ENCODE data around the gene LHX8.

LHX8 gene

GRCh38 chr1:75126611-75127101 is 7.5 kb upstream of the LHX8 start:
- no peaks in the 10 kb centered on the region for H3K79me1 ChIP-seq (replicated peaks; ENCODE audit: low read length, poor library complexity, severe bottlenecking)
- no peak overlapping the region for H3K4me2 ChIP-seq (ENCODE audit: low read length, poor library complexity, severe bottlenecking)
- no peak overlapping the region for H3K9ac ChIP-seq (ENCODE audit: low read length)
- 92% methylated on average over 12 of the region's 12 CpGs for WGBS
- no peak overlapping the region for H3K4ac ChIP-seq (ENCODE audit: low read depth in 1 of 2, low read length in 2 of 2)
- no peak overlapping the region for H3K23ac ChIP-seq (ENCODE audit: low read length in 2 of 2)
- H2AK5ac ChIP-seq (ENCODE audit: low read length, severe bottlenecking): no peak overlapping the region
- no peak overlapping the region for H4K91ac ChIP-seq (ENCODE audit: low read length)
- no peak for DNase-seq
- no peak overlapping the region for H3K18ac ChIP-seq (ENCODE audit: low read depth in 1 of 2, low read length in 2 of 2)
- no peak overlapping the region for H3K27ac ChIP-seq (ENCODE audit: low read length, poor library complexity, severe bottlenecking)
- no peak overlapping the region for H2BK120ac ChIP-seq (ENCODE audit: low read depth, low read length)
- H2AFZ ChIP-seq (ENCODE audit: low read depth, low read length): no peak overlapping the region
- H4K8ac ChIP-seq (ENCODE audit: low read length): no peak overlapping the region
- no peak overlapping the region for H3K14ac ChIP-seq (ENCODE audit: low read length in 2 of 2)
- no peaks in the 10 kb centered on the region for H3K36me3 ChIP-seq (ENCODE audit: control insufficient read depth in 1 of 2, insufficient read depth in 2 of 2, low read depth in 1 of 2, low read length in 2 of 2)
- no peak overlapping the region for H2BK12ac ChIP-seq (ENCODE audit: low read length in 2 of 2)
- peaks cover 15% of the 10 kb centered on the region for H3K9me3 ChIP-seq (ENCODE audit: control insufficient read depth, low read length)
- H3K4me3 ChIP-seq (ENCODE audit: insufficient read depth in 1 of 2, low read depth in 1 of 2, low read length in 2 of 2): no peak overlapping the region
- H3K27me3 ChIP-seq (ENCODE audit: control insufficient read depth in 1 of 2, insufficient read depth in 1 of 2, low read length in 2 of 2): peaks cover 55 to 76% of the 10 kb centered on the region in 2 experiments
- no peak overlapping the region for H2BK5ac ChIP-seq (ENCODE audit: low read depth, low read length, poor library complexity, severe bottlenecking)
- no peak overlapping the region for H2BK15ac ChIP-seq (ENCODE audit: low read depth, poor library complexity, severe bottlenecking)
- H3K4me1 ChIP-seq (ENCODE audit: control insufficient read depth, insufficient read depth, low read depth, low read length): peaks cover 10% of the 10 kb centered on the region

GRCh38 chr1:75127916-75128717 is 6.1 kb upstream of the LHX8 start:
- Histone ChIP-seq H3K9ac (ENCODE audit: low read length) (no peak overlapping the region), H2BK15ac (ENCODE audit: low read depth, poor library complexity, severe bottlenecking) (no peak overlapping the region), H2BK12ac (ENCODE audit: low read length in 2 of 2) (no peak overlapping the region), H3K36me3 (ENCODE audit: control insufficient read depth in 1 of 2, insufficient read depth in 2 of 2, low read depth in 1 of 2, low read length in 2 of 2) (no peaks in the 10 kb centered on the region), H2AK5ac (ENCODE audit: low read length, severe bottlenecking) (no peak overlapping the region), H3K4ac (ENCODE audit: low read depth in 1 of 2, low read length in 2 of 2) (no peak overlapping the region), H4K8ac (ENCODE audit: low read length) (no peak overlapping the region), H4K91ac (ENCODE audit: low read length) (no peak overlapping the region), H3K79me1 (replicated peaks; ENCODE audit: low read length, poor library complexity, severe bottlenecking) (no peaks in the 10 kb centered on the region), H2AFZ (ENCODE audit: low read depth, low read length) (no peak overlapping the region), H3K23ac (ENCODE audit: low read length in 2 of 2) (no peak overlapping the region), H3K27me3 (ENCODE audit: control insufficient read depth in 1 of 2, insufficient read depth in 1 of 2, low read length in 2 of 2) (peaks cover 70 to 91% of the 10 kb centered on the region in 2 experiments), H2BK5ac (ENCODE audit: low read depth, low read length, poor library complexity, severe bottlenecking) (no peak overlapping the region), H2BK120ac (ENCODE audit: low read depth, low read length) (no peak overlapping the region), H3K4me2 (ENCODE audit: low read length, poor library complexity, severe bottlenecking) (no peak overlapping the region), H3K18ac (ENCODE audit: low read depth in 1 of 2, low read length in 2 of 2) (no peak overlapping the region), H3K27ac (ENCODE audit: low read length, poor library complexity, severe bottlenecking) (no peak overlapping the region), H3K9me3 (ENCODE audit: control insufficient read depth, low read length) (peaks cover 15% of the 10 kb centered on the region), H3K4me3 (ENCODE audit: insufficient read depth in 1 of 2, low read depth in 1 of 2, low read length in 2 of 2) (peak overlapping the region in 1 of 2 experiments; percentile 12), H3K14ac (ENCODE audit: low read length in 2 of 2) (no peak overlapping the region), H3K4me1 (ENCODE audit: control insufficient read depth, insufficient read depth, low read depth, low read length) (peaks cover 10% of the 10 kb centered on the region)
- 69% methylated on average over 24 of the region's 27 CpGs for WGBS
- DNase-seq: no peak

- Histone ChIP-seq H3K18ac (ENCODE audit: low read depth in 1 of 2, low read length in 2 of 2) (no peak overlapping the region), H3K9ac (ENCODE audit: low read length) (no peak overlapping the region), H3K9me3 (ENCODE audit: control insufficient read depth, low read length) (peaks cover 16% of the 10 kb centered on the region), H3K4me1 (ENCODE audit: control insufficient read depth, insufficient read depth, low read depth, low read length) (peaks cover 12% of the 10 kb centered on the region), H3K23ac (ENCODE audit: low read length in 2 of 2) (no peak overlapping the region), H4K8ac (ENCODE audit: low read length) (no peak overlapping the region), H3K79me1 (replicated peaks; ENCODE audit: low read length, poor library complexity, severe bottlenecking) (no peaks in the 10 kb centered on the region), H2AFZ (ENCODE audit: low read depth, low read length) (no peak overlapping the region), H2BK120ac (ENCODE audit: low read depth, low read length) (no peak overlapping the region), H3K36me3 (ENCODE audit: control insufficient read depth in 1 of 2, insufficient read depth in 2 of 2, low read depth in 1 of 2, low read length in 2 of 2) (no peaks in the 10 kb centered on the region), H3K27me3 (ENCODE audit: control insufficient read depth in 1 of 2, insufficient read depth in 1 of 2, low read length in 2 of 2) (peaks cover 85 to 98% of the 10 kb centered on the region in 2 experiments), H3K27ac (ENCODE audit: low read length, poor library complexity, severe bottlenecking) (no peak overlapping the region), H2BK12ac (ENCODE audit: low read length in 2 of 2) (no peak overlapping the region), H3K4ac (ENCODE audit: low read depth in 1 of 2, low read length in 2 of 2) (no peak overlapping the region), H3K14ac (ENCODE audit: low read length in 2 of 2) (no peak overlapping the region), H2BK5ac (ENCODE audit: low read depth, low read length, poor library complexity, severe bottlenecking) (no peak overlapping the region), H2BK15ac (ENCODE audit: low read depth, poor library complexity, severe bottlenecking) (no peak overlapping the region), H3K4me2 (ENCODE audit: low read length, poor library complexity, severe bottlenecking) (no peak overlapping the region), H2AK5ac (ENCODE audit: low read length, severe bottlenecking) (no peak overlapping the region), H3K4me3 (ENCODE audit: insufficient read depth in 1 of 2, low read depth in 1 of 2, low read length in 2 of 2) (no peak overlapping the region), H4K91ac (ENCODE audit: low read length) (no peak overlapping the region)
- DNase-seq: no peak
- WGBS: 0% methylated on average over 7 of the region's 10 CpGs
Measured at GRCh38 chr1:75129660-75129982, 4.6 kb upstream of the LHX8 start.

- H3K23ac ChIP-seq (ENCODE audit: low read length in 2 of 2): no peak overlapping the region
- 2% methylated on average over 34 of the region's 40 CpGs for WGBS
Measured at GRCh38 chr1:75129983-75130789, 4.0 kb upstream of the LHX8 start.

More at GRCh38 chr1:75129983-75130789, 4.0 kb upstream of the LHX8 start:
- Histone ChIP-seq H2AFZ (ENCODE audit: low read depth, low read length) (no peak overlapping the region), H3K79me1 (replicated peaks; ENCODE audit: low read length, poor library complexity, severe bottlenecking) (no peaks in the 10 kb centered on the region), H3K4me1 (ENCODE audit: control insufficient read depth, insufficient read depth, low read depth, low read length) (peaks cover 15% of the 10 kb centered on the region), H3K36me3 (ENCODE audit: control insufficient read depth in 1 of 2, insufficient read depth in 2 of 2, low read depth in 1 of 2, low read length in 2 of 2) (no peaks in the 10 kb centered on the region), H3K4me2 (ENCODE audit: low read length, poor library complexity, severe bottlenecking) (peak overlapping the region; percentile 13), H2AK5ac (ENCODE audit: low read length, severe bottlenecking) (no peak overlapping the region), H2BK5ac (ENCODE audit: low read depth, low read length, poor library complexity, severe bottlenecking) (no peak overlapping the region), H2BK15ac (ENCODE audit: low read depth, poor library complexity, severe bottlenecking) (no peak overlapping the region), H3K4me3 (ENCODE audit: insufficient read depth in 1 of 2, low read depth in 1 of 2, low read length in 2 of 2) (peak overlapping the region in 1 of 2 experiments; percentile 37), H3K14ac (ENCODE audit: low read length in 2 of 2) (no peak overlapping the region), H4K8ac (ENCODE audit: low read length) (no peak overlapping the region), H2BK120ac (ENCODE audit: low read depth, low read length) (no peak overlapping the region), H3K27me3 (ENCODE audit: control insufficient read depth in 1 of 2, insufficient read depth in 1 of 2, low read length in 2 of 2) (peaks cover 90 to 98% of the 10 kb centered on the region in 2 experiments), H4K91ac (ENCODE audit: low read length) (no peak overlapping the region), H3K27ac (ENCODE audit: low read length, poor library complexity, severe bottlenecking) (no peak overlapping the region), H3K18ac (ENCODE audit: low read depth in 1 of 2, low read length in 2 of 2) (no peak overlapping the region), H3K9ac (ENCODE audit: low read length) (no peak overlapping the region), H3K4ac (ENCODE audit: low read depth in 1 of 2, low read length in 2 of 2) (no peak overlapping the region), H3K9me3 (ENCODE audit: control insufficient read depth, low read length) (peaks cover 13% of the 10 kb centered on the region), H2BK12ac (ENCODE audit: low read length in 2 of 2) (no peak overlapping the region)
- no peak for DNase-seq
